Neural progenitor cell (in vitro differentiated cells): ENCODE data around the gene TDRD6. TPM values are rescaled to one million over a fixed set of nuclear protein-coding genes. Genes with fewer than 3 reads are reported as not detected.

Experiments
- DNase-seq: peaks from one replicate; pipeline ENCODE4 v3.0.0-alpha.2; 2016; ENCODE audit warnings: low spot score
- H2AFZ ChIP-seq: fragments of 200-600 bp; sonication (generic); replicated peaks from 2 replicates; pipeline ENCODE4 v1.6.1; 2016; ENCODE audit warnings: antibody characterized with exemption
- H3F3A ChIP-seq: fragments of 200-600 bp; sonication (generic); 2 replicates; pipeline ENCODE4 v1.6.1; 2016; ENCODE audit warnings: antibody characterized with exemption, low read depth
- H3K27ac ChIP-seq: fragments of 200-600 bp; sonication (generic); 2 replicates; pipeline ENCODE4 v1.5.1; 2016; ENCODE audit warnings: mild to moderate bottlenecking
- H3K27me3 ChIP-seq: fragments of 200-600 bp; sonication (generic); 2 replicates; pipeline ENCODE4 v1.6.1; 2016; ENCODE audit warnings: mild to moderate bottlenecking, moderate library complexity
- H3K36me3 ChIP-seq: fragments of 200-600 bp; sonication (generic); 2 replicates; pipeline ENCODE4 v1.5.1; 2016
- H3K4me1 ChIP-seq: fragments of 200-600 bp; sonication (generic); 2 replicates; pipeline ENCODE4 v1.6.1; 2016; ENCODE audit warnings: mixed run types
- H3K4me2 ChIP-seq: fragments of 200-600 bp; sonication (generic); 2 replicates; pipeline ENCODE4 v1.6.1; 2016
- H3K4me3 ChIP-seq: fragments of 200-600 bp; sonication (generic); 2 replicates; pipeline ENCODE4 v1.5.1; 2016
- H3K79me2 ChIP-seq: fragments of 200-600 bp; sonication (generic); 2 replicates; pipeline ENCODE4 v1.6.1; 2016; ENCODE audit warnings: low read depth
- H3K9ac ChIP-seq: fragments of 200-600 bp; sonication (generic); 2 replicates; pipeline ENCODE4 v1.6.1; 2016
- H3K9me3 ChIP-seq: fragments of 200-600 bp; sonication (generic); 2 replicates; pipeline ENCODE4 v1.5.1; 2016; ENCODE audit warnings: low read depth
- H4K20me1 ChIP-seq: fragments of 200-600 bp; sonication (generic); 2 replicates; pipeline ENCODE4 v1.6.1; 2016; ENCODE audit warnings: low read depth
- H3K27ac Mint-ChIP-seq: 3 replicates; pipeline ENCODE4 v1.8.0; 2021; ENCODE audit warnings: mixed read lengths
- H3K27me3 Mint-ChIP-seq: 2 replicates; pipeline ENCODE4 v1.8.0; 2022; ENCODE audit warnings: low read depth, mild to moderate bottlenecking, inconsistent platforms, moderate library complexity, mixed read lengths; ENCODE audit not compliant: insufficient read depth
- H3K36me3 Mint-ChIP-seq: 3 replicates; pipeline ENCODE4 v1.8.0; 2021; ENCODE audit warnings: mixed read lengths
- H3K4me1 Mint-ChIP-seq: 3 replicates; pipeline ENCODE4 v1.8.0; 2021; ENCODE audit warnings: mixed read lengths
- H3K4me3 Mint-ChIP-seq: 3 replicates; pipeline ENCODE4 v1.8.0; 2021; ENCODE audit warnings: mild to moderate bottlenecking, moderate library complexity, mixed read lengths
- H3K9me3 Mint-ChIP-seq: 3 replicates; pipeline ENCODE4 v1.8.0; 2020; ENCODE audit warnings: mixed read lengths
- EZH2 ChIP-seq: fragments of 200-600 bp; sonication (generic); IDR thresholded peaks from 2 replicates; pipeline ENCODE4 v1.6.1; 2017; ENCODE audit warnings: antibody characterized with exemption, mild to moderate bottlenecking, moderate library complexity
- EZH2phosphoT487 ChIP-seq: fragments of 200-600 bp; sonication (generic); IDR thresholded peaks from 2 replicates; pipeline ENCODE4 v1.6.1; 2017; ENCODE audit warnings: antibody characterized with exemption
- total RNA-seq: library from RNA; depleted of rRNA; stranded (reverse); fragments of >200 nt; gene quantifications from 2 replicates; pipeline ENCODE4 v1.2.3, GENCODE V29; 2015; ENCODE audit warnings: low replicate concordance
- TF ChIP-seq, protein P1 (sequence below): fragments of 200-600 bp; sonication (generic); IDR thresholded peaks from 2 replicates; pipeline ENCODE4 v1.5.1; 2017; ENCODE audit warnings: antibody characterized with exemption, mild to moderate bottlenecking

The TDRD6 gene
- total RNA-seq, 1 donor from 2014 or later = 0.09 TPM

DNA sequence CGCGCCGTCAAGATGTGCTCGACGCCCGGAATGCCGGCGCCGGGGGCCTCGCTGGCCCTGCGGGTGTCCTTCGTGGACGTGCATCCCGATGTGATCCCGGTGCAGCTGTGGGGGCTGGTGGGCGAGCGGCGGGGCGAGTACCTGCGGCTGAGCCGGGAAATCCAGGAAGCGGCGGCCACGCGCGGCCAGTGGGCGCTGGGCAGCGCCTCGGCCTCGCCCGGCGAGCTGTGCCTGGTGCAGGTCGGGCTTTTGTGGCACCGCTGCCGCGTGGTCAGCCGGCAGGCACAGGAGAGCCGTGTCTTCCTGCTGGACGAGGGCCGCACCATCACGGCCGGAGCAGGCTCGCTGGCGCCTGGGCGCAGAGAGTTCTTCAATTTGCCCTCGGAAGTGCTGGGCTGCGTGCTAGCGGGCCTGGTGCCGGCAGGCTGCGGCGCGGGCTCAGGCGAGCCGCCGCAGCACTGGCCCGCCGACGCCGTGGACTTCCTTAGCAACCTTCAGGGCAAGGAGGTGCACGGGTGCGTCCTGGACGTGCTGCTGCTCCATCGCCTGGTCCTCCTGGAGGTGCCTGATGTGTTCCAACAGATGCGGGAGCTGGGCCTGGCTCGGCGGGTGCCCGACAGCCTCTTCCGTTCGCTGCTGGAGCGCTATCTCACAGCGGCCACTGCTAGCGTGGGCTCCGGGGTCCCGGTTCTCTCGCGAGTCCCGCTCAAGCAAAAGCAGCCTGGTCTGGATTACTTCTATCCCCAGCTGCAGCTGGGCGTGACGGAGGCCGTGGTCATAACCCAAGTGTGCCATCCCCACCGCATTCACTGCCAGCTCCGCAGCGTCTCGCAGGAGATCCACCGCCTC is 656 bp downstream of the TDRD6 start:
- H3K27ac ChIP-seq = no peak overlapping the region
- H3K36me3 Mint-ChIP-seq = no peaks in the 10 kb centered on the region
- H3F3A ChIP-seq = no peaks in the 10 kb centered on the region
- no peak for DNase-seq
- no peak overlapping the region for H2AFZ ChIP-seq
- H3K27me3 ChIP-seq = no peaks in the 10 kb centered on the region
- H3K4me2 ChIP-seq = no peak overlapping the region
- H3K4me3 ChIP-seq = no peak overlapping the region
- no peak overlapping the region for H3K27ac Mint-ChIP-seq
- H3K27me3 Mint-ChIP-seq = no peaks in the 10 kb centered on the region
- H3K36me3 ChIP-seq = no peaks in the 10 kb centered on the region
- no peaks in the 10 kb centered on the region for H4K20me1 ChIP-seq
- peaks cover 2% of the 10 kb centered on the region for H3K9me3 Mint-ChIP-seq
- H3K4me1 Mint-ChIP-seq = no peaks in the 10 kb centered on the region
- TF ChIP-seq EZH2phosphoT487 (no peak), EZH2 (no peak)
- TF ChIP-seq, protein P1, sequence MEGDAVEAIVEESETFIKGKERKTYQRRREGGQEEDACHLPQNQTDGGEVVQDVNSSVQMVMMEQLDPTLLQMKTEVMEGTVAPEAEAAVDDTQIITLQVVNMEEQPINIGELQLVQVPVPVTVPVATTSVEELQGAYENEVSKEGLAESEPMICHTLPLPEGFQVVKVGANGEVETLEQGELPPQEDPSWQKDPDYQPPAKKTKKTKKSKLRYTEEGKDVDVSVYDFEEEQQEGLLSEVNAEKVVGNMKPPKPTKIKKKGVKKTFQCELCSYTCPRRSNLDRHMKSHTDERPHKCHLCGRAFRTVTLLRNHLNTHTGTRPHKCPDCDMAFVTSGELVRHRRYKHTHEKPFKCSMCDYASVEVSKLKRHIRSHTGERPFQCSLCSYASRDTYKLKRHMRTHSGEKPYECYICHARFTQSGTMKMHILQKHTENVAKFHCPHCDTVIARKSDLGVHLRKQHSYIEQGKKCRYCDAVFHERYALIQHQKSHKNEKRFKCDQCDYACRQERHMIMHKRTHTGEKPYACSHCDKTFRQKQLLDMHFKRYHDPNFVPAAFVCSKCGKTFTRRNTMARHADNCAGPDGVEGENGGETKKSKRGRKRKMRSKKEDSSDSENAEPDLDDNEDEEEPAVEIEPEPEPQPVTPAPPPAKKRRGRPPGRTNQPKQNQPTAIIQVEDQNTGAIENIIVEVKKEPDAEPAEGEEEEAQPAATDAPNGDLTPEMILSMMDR = no peak
- H3K9ac ChIP-seq = no peak overlapping the region
- no peaks in the 10 kb centered on the region for H3K9me3 ChIP-seq
- H3K4me1 ChIP-seq = no peaks in the 10 kb centered on the region
- no peak overlapping the region for H3K4me3 Mint-ChIP-seq
- no peaks in the 10 kb centered on the region for H3K79me2 ChIP-seq

DNA sequence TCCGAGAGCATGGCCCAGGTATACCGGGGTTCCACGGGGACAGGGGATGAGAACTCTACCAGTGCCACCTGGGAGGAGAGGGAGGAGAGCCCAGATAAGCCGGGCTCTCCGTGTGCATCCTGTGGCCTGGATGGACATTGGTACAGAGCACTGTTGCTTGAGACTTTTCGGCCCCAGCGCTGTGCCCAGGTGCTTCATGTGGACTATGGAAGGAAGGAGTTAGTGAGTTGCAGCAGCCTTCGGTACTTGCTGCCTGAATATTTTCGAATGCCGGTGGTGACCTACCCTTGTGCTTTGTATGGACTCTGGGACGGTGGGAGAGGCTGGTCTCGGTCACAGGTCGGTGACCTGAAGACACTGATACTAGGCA is 1.3 kb downstream of the TDRD6 start:
- TF ChIP-seq EZH2 = no peak
- no peak for TF ChIP-seq EZH2phosphoT487
- TF ChIP-seq, protein P1 = no peak
- Histone ChIP-seq H3K4me3 (no peak overlapping the region), H3K79me2 (no peaks in the 10 kb centered on the region), H2AFZ (no peak overlapping the region), H3K9ac (no peak overlapping the region), H3K27ac (no peak overlapping the region), H3K27me3 (no peaks in the 10 kb centered on the region), H3K4me1 (no peaks in the 10 kb centered on the region), H4K20me1 (no peaks in the 10 kb centered on the region), H3F3A (no peaks in the 10 kb centered on the region), H3K9me3 (no peaks in the 10 kb centered on the region), H3K36me3 (no peaks in the 10 kb centered on the region), H3K4me2 (no peak overlapping the region)
- H3K4me3 Mint-ChIP-seq = no peak overlapping the region
- no peaks in the 10 kb centered on the region for H3K27me3 Mint-ChIP-seq
- no peak for DNase-seq
- H3K27ac Mint-ChIP-seq = no peak overlapping the region
- no peaks in the 10 kb centered on the region for H3K4me1 Mint-ChIP-seq
- peaks cover 2% of the 10 kb centered on the region for H3K9me3 Mint-ChIP-seq
- H3K36me3 Mint-ChIP-seq = no peaks in the 10 kb centered on the region

DNA sequence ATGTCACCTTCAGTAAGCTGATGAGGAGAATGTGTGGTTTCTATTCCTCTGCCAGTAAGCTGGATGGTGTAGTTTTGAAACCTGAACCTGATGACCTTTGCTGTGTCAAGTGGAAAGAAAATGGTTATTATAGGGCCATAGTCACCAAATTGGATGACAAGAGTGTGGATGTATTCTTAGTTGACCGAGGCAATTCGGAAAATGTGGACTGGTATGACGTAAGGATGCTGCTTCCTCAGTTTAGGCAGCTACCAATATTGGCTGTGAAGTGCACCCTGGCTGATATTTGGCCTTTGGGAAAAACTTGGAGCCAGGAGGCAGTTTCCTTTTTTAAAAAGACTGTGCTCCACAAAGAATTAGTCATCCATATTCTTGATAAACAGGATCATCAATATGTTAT is 2.0 kb downstream of the TDRD6 start:
- TF ChIP-seq, protein P1 = no peak
- TF ChIP-seq EZH2 (no peak), EZH2phosphoT487 (no peak)
- Mint-ChIP-seq H3K4me3 (no peak overlapping the region), H3K27ac (no peak overlapping the region), H3K27me3 (no peaks in the 10 kb centered on the region), H3K9me3 (peaks cover 2% of the 10 kb centered on the region), H3K4me1 (no peaks in the 10 kb centered on the region), H3K36me3 (no peaks in the 10 kb centered on the region)
- DNase-seq = no peak
- no peak overlapping the region for H3K4me2 ChIP-seq
- H3K79me2 ChIP-seq = no peaks in the 10 kb centered on the region
- H3K9ac ChIP-seq = no peak overlapping the region
- no peak overlapping the region for H3K27ac ChIP-seq
- H3K27me3 ChIP-seq = no peaks in the 10 kb centered on the region
- no peak overlapping the region for H2AFZ ChIP-seq
- H3K4me3 ChIP-seq = no peak overlapping the region
- H3K9me3 ChIP-seq = no peaks in the 10 kb centered on the region
- H3K4me1 ChIP-seq = no peaks in the 10 kb centered on the region
- H3K36me3 ChIP-seq = no peaks in the 10 kb centered on the region
- H4K20me1 ChIP-seq = no peaks in the 10 kb centered on the region
- H3F3A ChIP-seq = no peaks in the 10 kb centered on the region
